GM10847 (cell line): ENCODE measurements around the gene ZAR1.

Experiments used
- POLR2A ChIP-seq: IDR thresholded peaks from 2 replicates; pipeline ENCODE4 v1.6.1; 2011; ENCODE audit not compliant: insufficient read length; ENCODE audit errors: extremely low read depth

The ZAR1 gene, protein sequence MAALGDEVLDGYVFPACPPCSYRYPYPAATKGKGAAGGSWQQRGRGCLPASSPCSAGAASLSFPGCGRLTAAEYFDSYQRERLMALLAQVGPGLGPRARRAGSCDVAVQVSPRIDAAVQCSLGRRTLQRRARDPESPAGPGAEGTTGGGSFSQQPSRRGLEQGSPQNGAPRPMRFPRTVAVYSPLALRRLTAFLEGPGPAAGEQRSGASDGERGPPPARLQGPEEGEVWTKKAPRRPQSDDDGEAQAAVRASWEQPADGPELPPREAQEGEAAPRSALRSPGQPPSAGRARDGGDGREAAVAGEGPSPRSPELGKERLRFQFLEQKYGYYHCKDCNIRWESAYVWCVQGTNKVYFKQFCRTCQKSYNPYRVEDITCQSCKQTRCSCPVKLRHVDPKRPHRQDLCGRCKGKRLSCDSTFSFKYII

DNA sequence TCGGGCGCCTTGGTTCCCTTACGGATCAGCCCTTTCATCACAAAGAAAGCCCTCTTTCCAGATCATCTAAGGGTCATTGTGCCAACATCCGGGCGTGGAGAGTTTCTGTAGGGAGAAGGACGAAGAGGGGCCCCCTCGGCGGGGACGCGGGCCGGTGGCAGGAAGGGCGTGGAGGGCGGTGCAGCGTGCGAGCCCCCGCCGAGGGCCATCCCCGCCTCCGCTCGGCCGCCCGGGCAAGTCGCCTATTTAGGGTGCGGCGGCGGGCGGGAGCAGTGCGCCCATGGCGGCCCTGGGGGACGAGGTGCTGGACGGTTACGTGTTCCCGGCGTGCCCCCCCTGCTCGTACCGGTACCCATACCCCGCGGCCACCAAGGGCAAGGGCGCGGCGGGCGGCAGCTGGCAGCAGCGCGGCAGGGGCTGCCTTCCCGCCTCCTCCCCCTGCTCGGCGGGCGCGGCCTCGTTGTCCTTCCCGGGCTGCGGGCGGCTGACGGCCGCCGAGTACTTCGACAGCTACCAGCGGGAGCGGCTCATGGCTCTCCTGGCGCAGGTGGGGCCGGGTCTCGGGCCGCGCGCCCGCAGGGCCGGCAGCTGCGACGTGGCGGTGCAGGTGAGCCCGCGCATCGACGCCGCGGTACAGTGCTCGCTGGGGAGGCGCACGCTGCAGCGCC lies at the start of gene ZAR1:
Gene ZAR1 (plus strand): TSS at position 241 of the 668 bp plus-strand sequence. CDS start 40 bp downstream, at position 281.
- no peak for TF ChIP-seq POLR2A

DNA sequence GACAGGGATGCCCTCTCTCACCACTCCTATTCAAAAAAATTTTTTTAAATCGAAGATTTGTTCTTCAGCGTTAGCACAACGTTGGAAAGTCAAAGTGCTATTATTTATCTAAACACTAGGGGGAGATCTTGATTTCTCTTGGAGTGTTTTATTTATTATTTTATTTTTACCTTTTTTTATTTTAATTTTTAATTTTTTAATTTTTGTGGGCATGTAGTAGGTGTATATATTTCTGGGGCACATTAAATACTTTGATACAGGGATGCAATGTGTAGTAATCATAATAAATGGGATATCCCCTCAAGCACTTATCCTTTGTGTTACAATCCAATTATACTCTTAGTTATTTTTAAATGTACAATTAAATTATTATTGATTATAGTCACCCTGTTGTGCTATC lies 44.3 kb upstream of the ZAR1 start:
- no peak for TF ChIP-seq POLR2A

DNA sequence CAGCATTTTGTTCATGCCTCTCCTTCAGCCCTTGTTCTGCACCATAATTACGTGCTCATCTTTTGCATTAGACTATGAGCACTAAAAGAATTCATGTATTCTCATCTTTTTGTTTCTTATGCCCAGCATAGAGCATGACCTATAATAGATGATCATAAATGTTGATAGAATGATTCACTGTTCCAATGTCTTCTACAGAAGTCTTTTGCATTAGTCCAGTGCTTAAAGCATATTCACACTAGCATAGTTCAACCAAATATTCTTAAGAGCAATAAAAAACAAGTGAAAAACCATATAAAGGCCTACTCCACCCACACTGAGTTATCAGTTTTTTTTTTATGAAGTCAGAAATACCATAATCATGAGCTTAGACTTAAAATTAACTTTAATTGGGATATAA lies 43.4 kb upstream of the ZAR1 start:
- TF ChIP-seq POLR2A = no peak

DNA sequence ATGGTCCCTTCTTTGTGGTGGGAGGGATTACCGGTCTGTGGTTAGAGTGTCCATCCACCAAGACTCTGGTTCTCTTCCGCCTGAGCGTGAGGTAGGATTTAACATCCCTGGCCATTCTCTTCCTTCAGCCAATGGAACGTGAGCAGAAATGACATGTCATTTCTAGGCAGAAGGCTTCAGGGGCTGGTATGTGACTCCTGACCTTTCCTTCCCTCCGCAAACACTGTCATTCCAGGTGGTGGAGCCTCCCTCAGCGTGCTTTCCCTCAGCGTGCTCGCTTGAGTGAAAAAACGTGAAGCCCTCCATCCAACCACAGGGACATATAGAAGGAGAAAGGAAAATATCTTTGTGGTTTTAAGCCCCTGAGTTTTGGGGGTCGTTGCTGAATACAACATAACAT lies 40.9 kb upstream of the ZAR1 start:
- TF ChIP-seq POLR2A = no peak

DNA sequence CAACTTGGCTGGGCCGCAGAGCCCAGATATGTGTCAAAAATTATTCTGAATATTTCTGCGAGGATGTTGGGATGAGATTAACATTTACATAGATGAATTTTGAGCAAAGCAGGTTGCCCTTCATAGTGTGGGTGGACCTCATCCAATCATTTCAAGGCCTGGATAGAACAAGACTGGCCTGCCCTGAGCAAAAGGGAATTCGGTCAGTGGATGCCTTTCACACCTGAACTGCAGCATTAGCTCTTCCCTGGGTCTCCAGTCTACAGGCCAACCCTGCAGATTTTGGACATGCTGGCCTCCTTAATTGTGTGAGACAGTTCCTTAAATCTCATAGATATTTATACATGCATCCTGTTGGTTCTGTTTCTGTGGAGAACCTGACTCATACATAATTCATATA lies 39.3 kb upstream of the ZAR1 start:
- no peak for TF ChIP-seq POLR2A

DNA sequence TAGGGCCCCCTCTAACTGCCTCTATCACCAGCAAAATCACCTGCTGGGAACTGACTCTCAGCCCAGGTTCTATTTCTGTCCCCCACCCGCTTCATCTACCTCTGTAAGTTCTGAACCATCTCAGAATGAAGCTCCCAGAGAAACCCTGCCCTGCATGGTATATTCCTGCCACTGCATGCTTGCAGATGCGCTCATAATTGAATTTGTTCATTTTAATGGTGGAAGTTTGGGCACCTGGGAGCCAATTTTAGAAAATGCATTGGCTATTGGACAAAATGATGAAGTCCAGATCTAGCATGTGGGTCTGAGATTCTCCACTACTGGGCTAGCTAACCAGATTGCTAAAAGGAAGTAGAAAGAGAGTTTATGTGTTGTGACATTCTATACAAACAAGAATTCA lies 35.5 kb upstream of the ZAR1 start:
- no peak for TF ChIP-seq POLR2A

DNA sequence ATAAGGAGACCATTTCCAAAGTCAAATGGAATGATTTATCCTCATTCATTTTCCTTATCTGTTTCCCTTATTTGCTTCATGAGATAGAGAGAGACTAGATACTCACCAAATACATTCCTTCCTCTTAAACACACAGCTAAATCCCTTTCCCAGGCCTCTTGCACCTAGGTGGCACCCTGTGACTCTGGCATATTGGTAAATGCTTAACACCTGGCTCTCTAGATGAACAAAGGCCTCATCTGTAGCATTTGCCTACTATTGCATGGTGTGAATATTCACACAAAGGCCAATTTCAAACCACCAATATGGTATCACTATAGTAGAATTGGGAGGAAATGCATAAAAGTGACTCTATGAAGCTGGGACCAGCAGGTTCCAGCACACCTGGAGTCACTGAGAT lies 29.1 kb upstream of the ZAR1 start:
- TF ChIP-seq POLR2A = no peak

DNA sequence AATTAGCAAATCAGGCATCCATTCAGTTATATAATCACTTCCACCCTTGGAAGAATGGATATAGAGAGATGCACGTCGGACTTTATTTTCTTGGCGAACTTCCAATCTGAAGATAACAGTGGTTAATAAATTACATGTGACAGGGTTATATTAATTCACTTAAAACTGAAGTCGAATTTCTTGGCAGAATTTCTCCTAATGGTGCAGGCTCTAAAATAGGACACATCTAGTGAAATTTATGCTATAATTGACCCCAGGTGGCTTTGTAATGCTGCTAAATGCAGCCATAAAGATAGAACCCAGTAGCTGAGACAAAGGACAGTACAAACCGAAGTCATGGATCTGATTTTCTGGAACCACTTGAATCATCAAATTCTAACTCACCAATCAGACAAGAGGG lies 27.7 kb upstream of the ZAR1 start:
- no peak for TF ChIP-seq POLR2A

DNA sequence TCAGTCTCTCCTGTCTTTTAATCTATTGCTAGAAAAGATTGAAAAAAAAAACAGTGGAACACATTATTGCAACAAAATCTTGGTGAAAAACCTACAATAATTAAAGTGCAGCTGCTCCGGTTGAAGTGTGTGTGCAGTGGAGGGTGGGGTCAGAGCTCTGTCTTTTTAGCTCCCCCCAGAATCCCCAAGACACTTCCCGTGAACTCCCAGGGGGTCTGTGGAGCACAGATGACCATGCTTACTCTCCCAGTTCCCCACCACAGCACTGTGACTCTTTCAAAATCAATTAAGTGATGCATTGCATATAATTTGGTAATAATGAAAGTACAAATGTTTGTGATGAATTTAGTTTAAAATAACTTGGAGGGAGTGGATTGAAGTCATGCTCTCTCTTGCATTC lies 22.6 kb upstream of the ZAR1 start:
- TF ChIP-seq POLR2A = no peak

DNA sequence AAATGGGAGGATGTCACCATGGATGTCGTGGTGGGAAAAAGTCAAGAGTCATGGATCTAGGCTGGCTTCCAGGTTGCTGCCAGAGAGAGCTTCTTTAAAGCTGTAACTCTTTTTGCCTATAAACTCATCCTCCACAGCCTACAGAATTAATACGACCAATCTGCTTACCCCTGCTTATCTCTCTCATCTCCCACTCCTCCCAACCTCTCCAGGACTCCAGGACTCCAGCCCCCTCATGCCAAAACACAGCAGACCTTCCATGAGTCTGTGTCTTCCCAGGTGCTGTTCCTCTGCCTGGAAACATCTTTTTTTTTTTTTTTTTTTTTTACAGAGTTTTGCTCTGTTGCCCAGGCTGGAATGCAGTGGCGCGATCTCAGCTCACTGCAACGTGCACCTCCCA lies 22.2 kb upstream of the ZAR1 start:
- no peak for TF ChIP-seq POLR2A

DNA sequence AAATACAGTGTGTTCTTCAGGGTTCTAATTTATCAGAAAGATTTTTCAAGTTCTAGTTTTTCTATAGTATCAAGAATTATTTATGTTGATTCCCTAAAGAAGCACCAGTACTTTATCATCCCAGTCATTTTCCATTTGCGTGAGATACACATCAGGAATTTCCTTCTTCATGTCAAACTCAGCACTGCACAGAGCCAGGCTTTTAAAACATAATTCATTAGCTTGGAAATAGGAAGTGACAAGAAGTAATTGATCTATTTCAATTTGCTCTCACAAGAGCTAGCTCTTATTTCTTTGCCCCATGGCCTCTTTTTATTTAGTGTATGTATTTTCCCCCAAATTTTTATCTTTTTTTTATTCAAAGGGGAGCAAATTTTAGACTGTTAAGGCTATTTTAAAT lies 19.9 kb upstream of the ZAR1 start:
- no peak for TF ChIP-seq POLR2A

DNA sequence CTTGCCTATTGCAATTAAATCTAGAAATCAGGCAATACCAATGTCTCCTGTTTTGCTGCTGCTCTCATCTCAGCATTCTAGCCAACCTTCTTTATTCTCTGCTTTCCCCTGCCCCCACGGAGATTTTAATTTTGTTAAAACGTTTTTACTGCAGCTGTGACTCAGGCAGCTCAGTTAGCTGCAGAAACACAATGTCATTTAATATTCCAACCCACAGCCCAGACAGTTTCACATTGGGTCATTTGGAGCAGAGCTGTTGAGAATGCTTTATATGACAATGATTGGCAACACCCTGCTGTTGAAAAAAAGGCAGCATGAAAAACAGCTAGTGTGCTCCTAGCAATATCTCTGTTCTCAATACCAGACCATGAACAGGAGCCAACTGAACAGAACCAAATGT lies 19.5 kb upstream of the ZAR1 start:
- TF ChIP-seq POLR2A = no peak

DNA sequence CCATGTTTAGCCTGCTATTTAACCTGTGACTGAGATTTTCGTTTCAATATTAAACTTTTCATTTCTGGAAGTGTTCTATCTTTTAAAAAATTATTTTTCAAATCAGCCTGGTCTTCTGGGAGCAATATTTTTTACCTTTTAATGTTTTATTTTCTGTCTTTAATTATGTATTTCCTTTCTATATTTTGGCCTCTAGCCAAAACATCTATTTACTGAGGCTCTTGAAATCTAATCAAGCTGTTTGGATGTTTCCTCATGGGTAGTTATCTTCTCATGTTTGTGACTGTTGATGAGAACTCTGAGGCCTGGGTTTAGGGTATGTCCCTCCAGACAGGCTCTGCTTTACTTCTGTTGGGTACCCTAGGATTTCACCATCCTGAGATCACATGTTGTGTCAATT lies 17.3 kb upstream of the ZAR1 start:
- no peak for TF ChIP-seq POLR2A

DNA sequence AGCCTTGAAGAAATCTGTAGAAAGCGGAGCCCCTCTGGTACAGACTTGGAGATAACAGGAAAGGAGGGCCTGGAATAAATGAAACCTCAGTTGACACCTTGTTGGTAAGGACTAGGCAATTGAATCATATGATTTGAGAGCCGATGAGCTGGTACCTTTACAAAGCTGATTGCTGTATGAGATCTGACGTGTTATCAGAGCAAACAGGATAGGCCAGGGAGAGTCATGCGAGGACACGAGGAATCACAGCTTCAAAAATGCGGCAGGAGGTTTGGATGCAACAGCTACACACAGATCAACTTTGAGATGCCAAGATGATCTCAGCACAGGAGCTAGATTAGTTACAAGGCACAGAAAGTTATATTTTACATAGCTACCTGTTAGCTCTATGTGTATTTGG lies 14.3 kb upstream of the ZAR1 start:
- no peak for TF ChIP-seq POLR2A

DNA sequence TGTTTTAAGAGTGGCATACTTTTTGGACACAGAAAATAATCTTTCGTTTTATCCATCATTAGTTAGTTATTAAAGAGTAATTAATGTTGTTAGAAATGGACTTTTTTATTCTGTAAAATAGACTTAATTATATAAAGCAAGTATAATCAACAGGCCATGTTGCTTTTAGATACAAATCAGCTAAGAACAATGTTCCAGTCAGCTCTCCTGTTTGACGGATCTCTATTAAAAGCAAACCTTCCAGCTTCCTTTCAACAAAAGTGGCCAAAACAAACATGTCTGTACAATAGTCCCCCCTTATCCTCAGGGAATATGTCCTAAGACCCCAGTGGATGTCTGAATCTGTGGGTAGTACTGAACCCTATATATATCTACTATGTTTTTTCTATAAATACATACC lies 11.8 kb upstream of the ZAR1 start:
- TF ChIP-seq POLR2A = no peak

DNA sequence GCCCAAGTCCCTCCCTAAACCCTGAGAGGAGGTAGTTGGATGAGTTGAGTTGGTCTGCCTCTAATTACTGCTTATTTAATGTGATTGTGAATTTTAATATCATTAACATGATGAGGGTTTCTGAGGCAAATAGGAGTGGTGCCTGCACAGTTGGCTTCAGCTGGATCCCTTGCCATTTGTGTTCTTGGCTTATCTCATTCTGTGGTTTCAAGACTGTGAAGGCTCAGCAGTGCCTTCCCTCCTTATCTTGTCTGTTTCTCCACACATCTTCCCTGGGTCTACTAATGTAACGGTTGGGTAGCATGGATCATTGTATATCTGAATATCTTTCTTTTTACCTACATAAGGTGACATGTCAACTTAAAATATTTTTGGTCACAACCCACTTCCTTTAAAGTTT lies 8.5 kb upstream of the ZAR1 start:
- TF ChIP-seq POLR2A = no peak
